Measurements from ENCODE around the gene C1QL2.

The C1QL2 gene

DNA sequence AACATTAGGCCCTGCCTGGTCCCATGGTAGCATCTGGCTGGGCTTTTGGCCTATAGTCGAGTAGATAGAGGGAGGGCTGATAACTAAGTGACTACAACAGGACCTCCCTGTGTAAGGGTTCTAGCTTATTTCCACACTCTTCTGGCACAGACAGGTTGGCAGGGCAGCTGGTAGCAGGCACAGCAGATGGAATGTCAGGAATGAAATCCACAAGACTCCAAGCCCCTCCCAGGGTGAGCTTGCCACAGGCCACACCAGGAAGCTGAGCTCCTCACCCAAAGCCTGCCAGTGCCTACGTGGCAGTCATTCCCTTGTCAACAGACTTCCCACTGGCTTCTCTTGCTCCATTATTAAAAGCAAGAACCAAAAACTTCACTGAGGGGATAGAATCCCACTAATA lies 20.7 kb upstream of the C1QL2 start:
- no peak for DNase-seq (ENCODE audit: low read depth)

DNA sequence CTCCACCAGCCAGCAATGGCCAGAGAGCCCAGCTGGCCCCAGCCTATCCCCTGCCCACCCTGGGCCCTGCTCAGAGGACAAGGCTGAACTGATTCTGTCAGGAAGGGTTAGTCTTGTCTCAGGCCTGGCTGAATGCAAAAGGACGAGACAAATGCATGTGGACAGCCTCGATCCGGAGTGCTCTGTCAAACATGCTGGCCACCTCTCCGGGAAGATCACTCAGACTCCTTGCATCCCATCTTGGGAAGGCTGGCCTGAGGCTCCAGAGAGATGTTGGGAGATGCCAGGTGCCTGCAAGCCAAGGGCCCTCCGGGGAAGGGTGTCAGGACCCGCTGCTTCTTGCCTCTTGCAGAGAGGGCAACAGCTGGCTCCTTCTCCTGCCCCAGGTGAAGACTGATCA lies 20.2 kb upstream of the C1QL2 start:
- no peak for DNase-seq (ENCODE audit: low read depth)

DNA sequence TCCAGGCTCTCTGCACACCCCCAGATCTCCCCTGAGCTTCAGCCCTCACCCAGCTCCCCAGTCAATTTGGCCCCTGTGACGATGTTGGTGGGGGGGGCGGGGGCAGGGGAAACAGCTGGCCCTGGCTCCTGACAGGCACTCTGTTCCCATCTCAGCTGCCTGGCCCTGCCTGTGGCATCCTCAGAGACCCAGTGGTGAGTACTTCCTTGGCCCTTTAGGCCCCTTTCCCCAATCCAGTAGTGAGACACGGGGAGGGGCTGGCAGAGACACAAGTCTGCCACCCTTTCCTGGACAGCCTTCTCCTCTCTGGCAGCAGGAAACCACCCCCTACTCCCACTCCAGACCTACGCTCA lies 19.3 kb upstream of the C1QL2 start:
- DNase-seq (ENCODE audit: low read depth) = no peak

DNA sequence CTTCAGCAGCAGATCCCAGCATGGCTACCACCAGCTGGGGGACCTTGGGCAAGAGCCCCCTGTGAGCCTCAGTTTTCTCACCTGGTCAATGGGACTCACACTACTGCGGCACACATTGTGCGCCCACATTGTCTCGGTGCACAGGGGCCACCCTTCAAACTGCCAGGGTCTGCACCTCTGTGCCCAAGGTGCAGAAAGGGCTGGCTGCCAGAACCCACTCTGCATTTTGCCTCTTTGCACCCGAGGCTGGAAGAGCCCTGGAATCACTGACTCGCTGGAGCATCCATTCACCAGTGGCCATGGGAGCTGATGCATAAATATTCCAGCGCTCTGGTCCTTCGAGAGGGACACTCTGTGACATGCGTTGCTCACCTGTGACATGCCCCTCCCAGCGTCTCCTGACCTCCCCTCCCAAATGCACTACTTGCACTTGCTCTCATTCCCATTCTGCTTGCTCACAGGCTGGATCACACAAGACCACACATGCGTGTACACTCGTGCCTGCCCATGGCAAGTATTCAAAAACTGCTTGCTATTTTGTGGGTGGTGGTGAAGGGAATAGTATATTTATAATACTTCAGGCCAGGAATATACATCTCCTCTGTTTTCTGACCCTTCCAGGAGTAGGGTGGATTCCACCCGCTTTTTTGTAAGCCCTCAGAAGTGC lies 18.8 kb upstream of the C1QL2 start:
- no peak for DNase-seq (ENCODE audit: low read depth)

DNA sequence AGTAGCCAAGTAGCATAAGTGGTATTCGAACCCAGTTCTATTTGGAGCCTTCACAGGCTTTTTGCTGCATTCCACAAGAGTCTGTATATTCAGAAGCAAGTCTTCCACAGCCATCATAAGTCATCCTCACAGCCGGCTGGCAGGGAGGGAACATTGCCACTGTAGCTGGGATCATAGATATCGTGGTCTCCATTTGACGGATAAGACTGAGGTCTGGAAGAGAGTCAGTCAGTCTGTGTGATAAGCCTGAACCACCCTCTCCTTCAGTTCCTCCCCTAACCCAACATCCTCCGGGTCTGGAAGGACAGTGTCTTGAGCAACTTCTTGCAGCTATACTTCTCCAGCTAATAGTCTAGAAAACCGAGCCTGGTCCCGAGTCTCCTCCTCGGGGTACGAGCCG lies 17.0 kb upstream of the C1QL2 start:
- DNase-seq (ENCODE audit: low read depth) = no peak

DNA sequence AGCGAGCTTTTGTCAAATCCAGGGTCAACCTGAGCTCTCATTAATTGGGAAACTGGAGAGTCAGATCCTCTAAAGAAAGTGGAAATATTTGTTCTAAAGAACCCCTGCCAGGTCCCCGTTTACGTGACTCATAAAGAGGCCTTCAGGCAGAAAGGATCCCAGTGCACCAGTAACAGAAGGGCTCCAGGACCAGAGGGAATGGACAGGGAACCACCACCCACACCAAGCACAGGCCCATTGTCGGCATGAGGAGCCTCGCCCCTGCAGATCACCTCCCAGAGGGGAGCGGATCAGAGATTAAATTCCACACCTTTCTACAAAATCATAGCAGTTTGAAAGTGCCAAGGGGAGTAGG lies 16.4 kb upstream of the C1QL2 start:
- DNase-seq (ENCODE audit: low read depth) = no peak

DNA sequence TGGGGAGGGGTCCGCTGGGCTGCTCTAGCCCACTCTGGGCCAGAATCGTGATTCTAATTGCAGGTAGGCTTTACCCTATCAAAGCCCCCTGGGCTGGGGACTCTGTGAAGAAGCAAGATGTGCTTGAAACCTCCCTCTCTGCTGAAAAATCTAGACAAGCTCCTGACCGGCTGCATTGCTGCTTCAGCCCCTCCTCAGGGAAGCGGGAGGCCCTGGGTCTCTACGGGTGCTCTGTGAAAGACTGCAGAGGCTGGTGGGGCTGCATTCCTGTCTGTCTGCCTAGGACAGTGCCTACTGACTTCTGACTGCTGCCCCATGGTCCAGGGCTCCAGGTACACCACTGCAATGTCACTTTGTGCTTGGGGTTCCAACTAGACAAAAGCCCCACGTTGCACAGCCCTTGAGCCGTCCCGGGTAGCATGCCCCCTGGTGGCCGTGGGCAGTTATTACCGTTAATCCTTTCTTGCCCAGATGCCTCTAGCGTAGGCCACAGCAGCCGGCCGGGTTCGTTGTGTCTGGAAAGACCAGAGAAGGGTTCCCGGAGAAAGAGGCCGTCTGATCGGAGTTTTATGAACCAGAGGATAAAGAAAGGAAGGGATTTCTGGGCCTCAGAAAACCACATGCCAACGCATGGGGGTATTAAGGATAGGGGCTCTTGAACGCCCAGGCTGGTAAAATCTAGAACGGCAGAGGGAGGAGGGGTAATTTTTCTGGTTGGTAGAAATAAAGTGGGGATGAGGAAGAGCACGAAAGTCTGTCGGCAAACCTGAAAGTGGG lies 15.9 kb upstream of the C1QL2 start:
- peak; percentile 58 for DNase-seq (ENCODE audit: low read depth)

DNA sequence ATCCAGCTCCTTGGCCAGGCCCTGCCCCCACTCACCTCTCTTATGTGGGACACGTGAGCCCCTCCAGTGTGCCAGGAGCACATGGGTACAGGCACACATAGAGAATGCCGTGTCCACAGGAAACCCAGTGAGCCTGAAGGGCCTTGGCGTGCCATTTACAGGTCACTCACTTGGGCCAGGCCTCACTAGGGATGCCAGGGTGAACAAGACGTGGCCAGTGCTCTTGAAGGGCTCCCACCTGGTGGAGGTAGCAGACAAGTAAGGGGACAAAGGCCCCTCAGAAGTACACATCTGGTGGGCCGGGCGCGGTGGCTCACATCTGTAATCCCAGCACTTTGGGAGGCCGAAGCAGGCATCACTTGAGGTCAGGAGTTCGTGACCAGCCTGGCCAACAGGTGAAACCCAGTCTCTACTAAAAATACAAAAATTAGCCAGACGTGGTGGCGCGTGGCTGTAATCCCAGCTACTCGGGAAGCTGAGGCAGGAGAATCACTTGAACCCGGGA lies 15.1 kb upstream of the C1QL2 start:
- DNase-seq (ENCODE audit: low read depth) = no peak

DNA sequence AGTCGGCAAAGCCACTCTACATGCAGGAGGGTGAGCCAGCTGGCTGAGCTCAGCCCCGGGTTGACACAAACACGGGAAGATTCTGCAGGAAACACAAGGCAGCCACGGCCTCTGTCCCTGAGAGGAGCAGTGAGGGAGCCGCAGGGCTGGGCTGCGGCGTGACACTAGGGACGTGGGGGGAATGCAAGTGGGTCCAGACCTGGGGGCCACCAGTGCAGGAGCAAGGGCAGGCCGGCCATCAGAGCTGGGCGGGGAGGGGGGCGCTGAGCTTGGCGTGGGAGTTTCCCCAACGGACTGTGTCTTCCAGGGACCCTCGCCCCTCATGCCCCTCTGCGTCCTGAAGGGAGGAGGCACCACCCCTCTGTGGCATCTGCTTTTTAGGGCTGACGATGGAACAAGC lies 12.0 kb upstream of the C1QL2 start:
- DNase-seq (ENCODE audit: low read depth) = no peak

DNA sequence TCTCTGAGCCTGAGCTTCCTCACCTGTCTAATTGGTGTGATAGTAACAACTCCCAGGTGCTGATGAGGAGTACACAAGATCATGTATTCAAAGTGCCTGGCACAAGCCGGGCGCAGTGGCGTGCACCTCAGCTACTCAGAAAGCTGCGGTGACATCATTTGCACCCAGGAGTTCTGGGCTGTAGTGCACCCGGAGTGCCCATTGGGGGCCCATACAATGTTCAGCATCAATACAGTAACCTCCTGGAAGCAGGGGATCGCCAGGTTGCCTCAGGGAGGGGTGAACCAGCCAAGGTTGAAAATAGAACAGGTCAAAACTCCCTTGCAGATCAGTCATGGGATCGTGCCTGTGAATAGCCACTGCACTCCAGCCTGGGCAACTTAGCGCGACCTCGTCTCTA lies 11.2 kb upstream of the C1QL2 start:
- no peak for DNase-seq (ENCODE audit: low read depth)

DNA sequence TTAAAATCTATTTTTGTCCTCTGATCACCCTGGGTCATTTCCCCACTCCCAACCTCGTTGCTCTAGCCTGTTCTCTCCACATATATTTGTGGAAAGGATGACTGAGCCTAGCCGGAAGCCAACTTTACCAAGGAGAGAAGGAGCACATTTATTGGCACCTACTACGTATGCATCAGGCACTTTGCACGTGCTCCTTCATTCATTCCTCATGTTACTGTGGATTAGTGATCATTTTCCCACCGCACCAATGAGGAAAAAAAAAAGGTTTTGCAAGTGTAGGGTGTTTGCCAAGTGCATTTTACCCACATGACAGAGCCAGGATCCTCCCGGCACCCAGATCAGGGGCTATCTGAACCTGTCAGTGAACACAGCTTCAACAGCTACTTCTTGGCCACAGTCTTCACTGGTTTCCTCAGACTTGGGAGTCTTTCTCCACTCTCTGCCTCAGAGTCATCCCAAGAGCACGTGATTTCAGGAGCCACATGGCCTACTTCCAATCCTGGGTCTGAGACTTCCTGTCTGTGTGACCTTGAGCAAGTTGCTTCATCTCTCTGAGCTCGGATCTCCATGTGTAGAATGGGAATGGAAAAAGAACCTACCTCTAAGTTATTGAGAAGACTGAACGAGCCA lies 1.9 kb upstream of the C1QL2 start:
- no peak for DNase-seq (ENCODE audit: low read depth)

DNA sequence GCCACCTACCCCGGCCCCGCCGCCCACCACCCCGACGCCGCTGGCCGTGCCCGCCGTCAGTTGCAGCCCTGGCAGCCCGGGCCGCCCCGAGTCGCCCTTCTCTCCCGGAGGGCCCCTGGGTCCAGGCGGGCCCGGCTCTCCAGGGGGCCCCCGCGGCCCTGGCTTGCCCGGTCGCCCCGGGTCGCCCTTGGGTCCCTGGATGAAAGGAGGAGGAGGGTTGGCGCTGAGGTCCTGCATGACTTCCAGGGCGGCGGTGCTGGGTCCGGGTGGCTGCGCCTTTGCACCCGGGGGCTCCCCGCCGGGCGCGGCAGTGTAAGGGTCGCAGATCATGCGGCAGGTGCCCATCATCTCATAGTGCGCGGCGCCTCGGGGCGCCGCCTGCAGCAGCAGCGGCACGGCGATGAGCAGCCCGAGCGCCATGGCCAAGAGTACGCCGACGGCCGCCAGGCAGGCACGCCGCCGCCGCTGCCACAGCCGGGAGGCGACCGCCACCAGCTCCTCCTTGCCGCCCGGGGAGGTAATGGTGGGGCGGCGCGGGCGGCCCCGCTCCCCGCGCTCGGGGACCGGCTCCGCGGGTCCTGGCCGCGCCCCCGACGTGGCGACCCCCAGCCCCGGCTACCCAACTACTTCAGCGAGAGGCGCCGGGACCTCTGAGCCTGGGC lies 570 bp downstream of the C1QL2 start:
- no peak for DNase-seq (ENCODE audit: low read depth)

DNA sequence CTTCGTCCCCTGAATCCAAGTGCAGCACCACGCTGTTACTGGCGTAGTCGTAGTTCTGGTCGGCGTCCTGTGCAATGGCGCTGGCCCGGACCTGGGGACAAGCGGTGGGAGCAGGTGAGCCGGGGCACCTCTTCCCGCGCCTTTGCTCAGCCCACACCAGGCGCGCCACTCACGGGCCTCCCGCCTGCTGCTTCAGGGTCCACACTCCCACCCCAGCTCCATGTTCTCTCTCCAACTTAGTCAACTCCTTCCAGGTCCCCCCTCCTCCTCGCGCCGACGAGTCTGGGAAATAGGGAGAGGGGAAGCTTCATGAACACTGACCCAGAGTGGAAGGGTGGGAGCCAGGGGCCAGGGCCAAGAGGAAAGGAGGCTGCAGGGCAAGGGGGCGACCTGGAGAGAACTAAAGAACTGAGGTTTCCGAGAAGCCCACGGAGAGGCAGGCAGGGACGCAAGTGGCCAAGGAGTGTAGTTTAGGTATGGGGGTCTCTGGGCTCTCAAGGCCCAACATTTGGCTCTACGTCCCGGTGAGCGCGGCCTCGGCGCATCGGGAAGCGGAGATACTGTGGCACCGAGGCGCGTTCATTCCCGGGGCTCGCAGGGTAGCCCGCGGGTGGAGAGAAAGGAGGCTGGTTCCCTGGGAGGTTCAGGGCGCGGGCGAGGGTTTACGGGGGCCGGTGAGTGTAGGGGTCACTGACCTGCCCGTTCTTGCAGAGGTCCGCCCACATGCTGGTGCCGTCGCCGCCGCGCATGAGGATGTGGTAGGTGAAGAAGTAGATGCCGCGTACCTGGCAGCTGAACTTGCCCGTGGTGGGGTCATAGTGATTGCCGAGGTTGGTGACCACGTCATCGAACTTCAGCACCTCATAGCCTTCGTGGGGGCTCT lies 1.4 kb downstream of the C1QL2 start:
- DNase-seq (ENCODE audit: low read depth) = no peak

DNA sequence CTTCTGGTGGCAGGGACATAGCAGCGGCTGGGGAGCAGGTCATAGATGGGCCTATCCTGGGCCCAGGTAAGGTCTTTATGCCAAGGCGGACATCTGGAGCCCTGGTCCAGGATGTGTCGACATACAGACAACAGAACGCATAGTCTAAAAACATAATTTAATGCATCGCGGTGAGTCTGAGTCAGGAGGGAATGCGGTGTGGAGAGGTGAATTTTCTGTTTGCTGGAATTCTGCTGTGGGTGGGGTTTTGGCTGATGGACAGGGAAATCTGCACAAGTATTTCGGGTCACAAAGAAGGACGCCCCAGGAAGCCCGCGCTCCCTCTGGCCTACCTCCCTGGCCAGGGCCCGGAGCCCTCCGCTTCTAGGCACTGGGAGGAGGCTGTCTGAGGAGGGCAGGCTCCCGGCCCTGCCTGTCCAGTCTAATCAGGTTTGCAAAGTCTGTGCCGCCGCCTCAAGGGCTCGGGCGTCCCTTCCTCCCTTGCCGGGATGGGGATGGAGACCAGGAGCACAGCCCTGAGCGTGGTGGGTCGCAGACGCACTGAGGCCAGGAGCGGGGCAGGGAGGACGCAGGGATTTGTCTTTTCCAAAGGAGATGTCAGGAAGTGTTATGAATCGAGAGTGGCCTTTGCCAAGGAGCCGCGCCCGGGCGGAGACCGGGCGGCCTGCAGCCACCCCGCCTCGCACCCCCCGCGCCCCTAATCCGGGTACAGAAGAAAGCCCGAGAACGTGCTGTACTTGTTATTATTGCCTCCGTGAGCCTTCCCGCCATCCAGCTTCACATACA lies 2.3 kb downstream of the C1QL2 start:
- no peak for DNase-seq (ENCODE audit: low read depth)

DNA sequence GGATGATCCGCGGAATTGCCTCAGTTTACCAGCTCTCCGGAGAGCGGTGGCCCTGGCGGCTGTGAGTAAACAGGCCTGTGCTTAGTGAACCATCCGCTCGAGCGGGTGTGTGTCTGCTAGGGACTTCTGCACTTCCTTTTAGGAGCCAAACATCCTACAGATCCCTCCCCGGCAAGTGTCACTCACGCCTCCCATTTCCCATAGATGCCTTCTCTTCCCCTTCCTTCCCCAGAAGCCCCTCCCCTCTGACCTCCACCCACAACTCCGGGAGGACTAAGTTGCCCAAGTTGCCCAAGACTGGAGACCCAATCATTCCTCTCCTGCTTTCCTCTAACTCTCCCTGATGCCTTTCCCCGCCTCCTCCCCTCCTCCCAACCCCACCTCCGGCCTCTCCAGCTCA lies 2.9 kb downstream of the C1QL2 start:
- DNase-seq (ENCODE audit: low read depth) = no peak

DNA sequence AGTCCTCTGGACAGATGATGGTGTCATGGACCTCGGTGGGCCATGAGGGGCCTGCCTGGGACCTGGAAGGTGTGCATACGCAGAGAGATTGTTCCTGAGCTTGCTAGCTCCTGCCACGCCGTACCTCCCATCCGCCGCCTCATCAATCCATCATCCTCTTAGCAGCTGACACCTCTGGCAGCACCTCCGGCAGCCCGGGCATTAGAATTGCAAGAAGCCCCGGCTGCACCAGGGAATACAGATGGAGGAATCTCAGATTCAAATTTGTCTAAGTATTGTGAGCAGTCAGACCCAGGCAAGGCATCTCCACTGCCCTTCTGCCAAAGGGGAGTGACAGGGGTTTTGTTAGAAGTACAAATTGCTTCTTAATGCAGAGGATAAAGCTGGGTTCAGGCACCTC lies 4.5 kb downstream of the C1QL2 start:
- DNase-seq (ENCODE audit: low read depth) = no peak

DNA sequence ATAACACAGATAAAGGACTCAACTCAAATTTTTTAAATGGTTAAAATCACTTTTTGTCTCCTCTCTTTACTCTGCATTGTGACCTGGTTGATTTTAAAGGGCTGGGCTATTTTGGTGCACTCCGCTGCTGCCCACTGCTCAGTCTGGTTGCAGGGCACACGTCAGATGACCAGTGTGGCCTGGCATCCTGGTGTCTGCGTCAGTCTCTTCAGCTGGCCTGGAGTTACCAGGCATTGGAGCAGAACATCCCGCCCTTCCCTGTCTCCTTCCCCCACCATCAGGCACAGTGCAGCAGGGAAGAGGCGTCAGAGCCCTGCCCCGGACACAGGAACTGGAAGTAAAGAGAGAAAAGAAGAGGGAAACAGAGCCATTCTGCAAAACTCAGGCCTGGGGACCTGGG lies 8.9 kb downstream of the C1QL2 start:
- DNase-seq (ENCODE audit: low read depth) = no peak

DNA sequence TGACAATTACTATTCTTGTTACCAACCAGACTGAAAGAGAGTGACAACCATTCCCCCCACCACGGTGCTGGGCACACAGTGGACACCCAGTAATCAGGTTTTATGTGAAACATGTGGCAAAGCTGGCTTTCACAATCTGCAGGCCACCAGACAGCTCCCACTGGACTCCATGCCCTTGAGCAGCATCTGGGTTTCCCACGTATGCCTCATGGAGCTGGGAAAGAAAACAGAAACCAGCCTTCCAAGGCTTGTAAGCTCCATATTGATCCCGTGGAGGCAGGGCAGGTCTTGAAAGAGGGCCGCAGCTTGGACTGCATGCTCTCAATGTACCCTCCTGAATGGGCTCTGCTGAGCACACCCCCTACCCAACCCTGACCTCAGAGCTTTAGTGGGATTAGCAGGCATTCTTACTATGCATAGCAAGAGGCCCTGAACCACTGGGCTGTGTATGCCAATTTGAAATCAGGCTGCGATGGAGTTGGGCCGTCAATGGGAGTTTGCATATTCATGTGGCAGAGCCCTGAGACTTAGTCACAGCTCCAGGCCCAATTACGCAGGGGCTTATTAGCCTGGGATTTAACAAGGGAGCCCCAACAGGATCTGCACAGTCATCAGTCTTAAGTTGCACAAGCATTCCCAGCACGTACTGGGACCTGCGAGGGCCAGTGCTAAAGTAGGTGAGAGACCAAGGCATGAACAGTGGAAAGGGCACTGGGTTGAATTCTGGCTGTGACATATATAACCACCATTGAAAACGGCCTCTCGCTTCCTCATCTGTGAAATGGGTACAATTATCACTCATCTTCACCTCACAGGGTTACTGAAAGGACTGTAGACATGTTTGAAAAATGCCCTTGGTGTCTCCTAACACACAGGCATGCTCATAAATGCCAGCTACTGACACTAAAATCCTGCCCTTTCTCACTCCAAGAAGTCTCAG lies 10.5 kb downstream of the C1QL2 start:
- DNase-seq (ENCODE audit: low read depth) = no peak

DNA sequence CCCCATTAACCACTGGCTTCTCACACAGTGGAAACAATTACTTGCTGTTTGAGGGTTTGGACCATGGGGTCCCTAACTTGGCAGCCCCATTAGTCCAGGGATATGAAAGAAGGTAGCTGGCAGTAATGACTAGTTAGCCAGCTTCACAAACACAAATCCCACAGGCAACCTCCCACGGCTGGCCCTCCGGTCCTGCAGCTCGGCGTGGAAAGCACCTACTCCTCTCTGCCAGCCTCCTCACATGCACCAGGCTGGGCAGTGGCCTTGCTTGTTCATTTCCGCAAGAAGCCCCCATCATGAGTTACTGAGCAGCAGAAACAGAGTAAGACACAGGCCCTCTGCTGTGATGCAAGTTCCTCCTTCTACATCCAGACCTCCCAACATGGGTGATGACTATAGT lies 13.7 kb downstream of the C1QL2 start:
- no peak for DNase-seq (ENCODE audit: low read depth)

DNA sequence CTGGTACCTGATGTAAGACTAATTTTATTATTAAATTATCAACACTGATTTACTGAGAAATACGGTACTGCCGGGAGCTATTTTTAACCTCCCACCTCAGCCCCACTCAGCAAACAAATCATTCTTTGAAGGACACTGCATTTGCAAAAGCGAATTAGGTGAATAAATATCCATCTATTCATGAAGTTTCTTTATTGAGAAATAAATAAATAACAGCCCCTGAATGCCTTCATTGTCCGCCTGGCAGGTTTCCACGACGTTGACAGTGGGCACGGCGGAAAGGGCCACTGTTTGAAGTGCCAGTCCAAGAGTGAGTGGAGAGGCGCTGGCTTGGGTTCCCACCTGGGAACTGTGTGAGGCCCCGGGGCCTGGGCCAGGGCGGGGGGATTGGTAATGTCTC lies 15.7 kb downstream of the C1QL2 start:
- no peak for DNase-seq (ENCODE audit: low read depth)

All from activated T-cell treated with anti-CD3 and anti-CD28 coated beads for 1 hour (primary cell).